Testis (tissue), 3 donors: Measurements from ENCODE around the gene TNFAIP8. TPM values are rescaled to one million over a fixed set of nuclear protein-coding genes. Genes with fewer than 3 reads are reported as not detected.

Experiments used
- DNase-seq: peaks from one replicate; pipeline ENCODE4 v3.0.0-alpha.2; 2019
- H3K27ac ChIP-seq, 2 donors: fragments of 200-600 bp; sonication (generic); one replicate each; pipeline ENCODE4 v1.5.1; 2019
- H3K27me3 ChIP-seq: fragments of 200-600 bp; sonication (generic); one replicate; pipeline ENCODE4 v1.5.1; 2019
- H3K36me3 ChIP-seq: fragments of 200-600 bp; sonication (generic); one replicate; pipeline ENCODE4 v1.5.1; 2017; ENCODE audit warnings: low read depth; ENCODE audit errors: missing control alignments
- H3K4me1 ChIP-seq: fragments of 200-600 bp; sonication (generic); one replicate; pipeline ENCODE4 v1.5.1; 2019
- H3K4me3 ChIP-seq, 2 donors: fragments of 200-600 bp; sonication (generic); one replicate each; pipeline ENCODE4 v1.5.1; 2017 to 2019
- H3K9me3 ChIP-seq: fragments of 200-600 bp; sonication (generic); one replicate; pipeline ENCODE4 v1.5.1; 2017
- CTCF ChIP-seq, 3 experiments: fragments of 450-650 bp in 2 of 3; fragments of 200-600 bp in 1 of 3; sonication (generic) in 1 of 3; IDR thresholded peaks; one replicate each; pipeline ENCODE4 v1.5.1; 2016 to 2019; ENCODE audit warnings: antibody characterized with exemption in 3 of 3, mild to moderate bottlenecking in 2 of 3, moderate library complexity in 1 of 3
- POLR2A ChIP-seq: fragments of 450-650 bp; IDR thresholded peaks from one replicate; pipeline ENCODE4 v1.6.1; 2017; ENCODE audit warnings: antibody characterized with exemption, mild to moderate bottlenecking, moderate library complexity
- WGBS, 2 donors: methylation state at CpG; one replicate each; pipeline ENCODE4 v1.1.5; 2018; 5-methylcytosine and 5-hydroxymethylcytosine counted together
- intact Hi-C: fragments of 100-400 bp; cut with DNase I; formaldehyde crosslinking; loops from one replicate; pipeline ENCODE4 v1.15.1; 2023; ENCODE audit warnings: low total_unique reads
- polyA plus RNA-seq: library from polyadenylated mRNA; stranded (reverse); fragments of 350-450 nt; fragmentation: Illumina TruSeq; extraction: RNeasy Lipid Tissue Mini Kit (QIAGEN cat#74804); gene quantifications from one replicate; pipeline ENCODE4 v1.2.3, GENCODE V29; 2014; ENCODE audit warnings: low read depth, low replicate concordance; ENCODE audit not compliant: insufficient read depth
- total RNA-seq, 2 donors: library from RNA; depleted of rRNA; stranded (reverse); fragments of >200 nt; gene quantifications; one replicate each; pipeline ENCODE4 v1.2.3, GENCODE V29; 2016

Gene TNFAIP8
- total and polyA plus RNA-seq, 3 donors from 2014 or later = 6.3 to 14.0 (median 8.2) TPM

DNA sequence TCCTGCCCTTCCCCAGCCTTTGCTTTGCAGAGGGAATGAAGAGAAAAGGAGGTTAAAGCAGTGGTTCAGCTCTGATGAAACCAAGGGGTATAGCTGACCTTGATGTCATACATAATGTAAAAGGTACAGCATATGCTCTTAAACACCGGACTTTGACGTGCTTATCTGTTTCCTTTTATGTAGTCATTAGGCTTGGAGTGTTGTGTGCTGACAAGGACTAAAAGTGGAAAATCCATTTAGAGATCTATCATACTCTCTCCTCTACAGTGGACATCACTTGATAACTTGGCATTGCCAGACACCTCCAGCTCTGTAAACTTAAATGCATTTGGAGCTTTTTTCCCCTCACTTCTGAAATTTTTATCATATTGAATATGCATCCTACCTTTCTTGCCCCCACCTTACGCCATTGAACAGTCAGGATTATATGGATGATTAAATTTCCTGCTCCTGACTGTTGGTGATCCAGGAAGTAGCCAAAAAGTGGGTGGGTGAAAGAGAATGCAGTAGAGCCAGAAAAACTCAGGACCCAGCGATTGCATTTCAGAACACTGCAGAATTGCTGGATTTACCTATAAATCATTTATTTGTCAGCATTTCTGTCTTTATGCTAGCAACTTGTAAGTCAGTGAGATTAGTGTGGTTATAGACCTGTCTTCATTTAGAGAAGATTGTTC, 4.1 kb downstream of the TNFAIP8 start:
- Histone ChIP-seq H3K9me3 (no peaks in the 10 kb centered on the region), H3K27ac (no peak overlapping the region), H3K27me3 (no peaks in the 10 kb centered on the region), H3K36me3 (no peaks in the 10 kb centered on the region), H3K4me3 (no peak overlapping the region), H3K4me1 (peaks cover 4% of the 10 kb centered on the region)
- 65 to 72% methylated on average over 4 of the region's 4 CpGs for WGBS, 2 donors
- no peak for DNase-seq
- intact Hi-C loops = no loop called here
- no peak for TF ChIP-seq CTCF (IDR thresholded peaks at IDR 0.05)
- no peak for TF ChIP-seq POLR2A

DNA sequence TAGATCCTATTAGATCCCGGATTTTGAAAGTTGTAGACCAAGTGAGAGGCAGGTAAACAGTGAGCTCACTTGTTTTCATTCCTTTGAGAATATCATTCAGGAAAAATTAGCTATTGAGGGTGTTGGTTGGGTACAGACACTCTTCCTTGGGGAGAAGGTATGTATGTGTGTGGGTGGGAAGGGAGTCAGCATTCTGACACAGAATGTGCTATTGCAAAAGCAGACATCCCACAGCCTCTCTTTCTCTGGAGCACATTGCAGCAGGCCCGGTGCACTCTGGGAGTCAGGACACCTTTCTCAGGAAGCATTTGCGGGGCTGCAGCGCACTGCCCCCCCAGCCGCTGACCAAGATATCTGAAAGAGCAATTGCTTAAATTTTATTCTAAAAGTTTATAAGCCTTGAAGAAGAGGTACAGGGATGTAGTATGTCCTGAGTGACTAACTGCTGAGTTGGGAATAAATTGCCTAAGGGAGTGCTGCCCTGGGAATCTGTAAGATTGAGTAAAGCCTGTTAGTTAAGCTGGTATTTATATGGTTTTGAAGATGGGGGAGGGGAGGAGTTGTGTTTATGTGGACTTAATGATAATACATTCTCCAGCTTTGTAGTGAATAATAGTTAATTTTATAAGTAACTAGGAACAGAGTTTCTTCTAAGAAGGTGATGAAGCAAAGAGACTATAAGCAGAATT, 5.2 kb downstream of the TNFAIP8 start:
- Histone ChIP-seq H3K36me3 (no peaks in the 10 kb centered on the region), H3K4me1 (peaks cover 4% of the 10 kb centered on the region), H3K27ac (no peak overlapping the region), H3K27me3 (no peaks in the 10 kb centered on the region), H3K9me3 (no peaks in the 10 kb centered on the region), H3K4me3 (no peak overlapping the region)
- TF ChIP-seq CTCF (IDR thresholded peaks at IDR 0.05) (no peak), POLR2A (no peak)
- intact Hi-C loops = no loop called here
- no peak for DNase-seq
- WGBS, 2 donors = 82 to 94% methylated on average over 5 of the region's 5 CpGs

- WGBS, 2 donors = 91 to 98% methylated on average over 2 of the region's 2 CpGs
- Histone ChIP-seq H3K4me3 (no peak overlapping the region), H3K4me1 (peaks cover 4% of the 10 kb centered on the region), H3K27me3 (no peaks in the 10 kb centered on the region), H3K9me3 (no peaks in the 10 kb centered on the region), H3K36me3 (no peaks in the 10 kb centered on the region), H3K27ac (no peak overlapping the region)
- TF ChIP-seq CTCF (IDR thresholded peaks at IDR 0.05) (no peak), POLR2A (no peak)
- intact Hi-C loops = no loop called here
- DNase-seq = no peak
Observed at GRCh38 chr5:119361594-119362125, 5.8 kb downstream of the TNFAIP8 start.

GRCh38 chr5:119362714-119363113, 6.9 kb downstream of the TNFAIP8 start:
- WGBS, 2 donors = 93 to 96% methylated on average over 2 of the region's 2 CpGs
- intact Hi-C loops = no loop called here

More at GRCh38 chr5:119362714-119363113, 6.9 kb downstream of the TNFAIP8 start:
- TF ChIP-seq POLR2A (no peak), CTCF (IDR thresholded peaks at IDR 0.05) (no peak)
- Histone ChIP-seq H3K27ac (no peak overlapping the region), H3K4me3 (no peak overlapping the region), H3K9me3 (no peaks in the 10 kb centered on the region), H3K27me3 (no peaks in the 10 kb centered on the region), H3K36me3 (no peaks in the 10 kb centered on the region), H3K4me1 (no peaks in the 10 kb centered on the region)
- no peak for DNase-seq
